ENCODE results near the gene TACR1. TPM values are rescaled to one million over a fixed set of nuclear protein-coding genes. Genes with fewer than 3 reads are reported as not detected.

Gene TACR1
- total RNA-seq, 3 donors from 2014 or later, result 1.3 to 5.9 (median 2.4) TPM

GRCh38 chr2:75003773-75004172 lies 195.5 kb downstream of the TACR1 start:
- Histone ChIP-seq H3K4me3 (no peak overlapping the region), H3K27me3 (no peaks in the 10 kb centered on the region), H3K9me3 (no peaks in the 10 kb centered on the region), H3K27ac (no peak overlapping the region), H3K36me3 (no peaks in the 10 kb centered on the region), H3K4me1 (no peaks in the 10 kb centered on the region)
- TF ChIP-seq POLR2A (IDR thresholded peaks at IDR 0.05), result no peak
- no peak for TF ChIP-seq CTCF (IDR thresholded peaks at IDR 0.05)
- TF ChIP-seq POLR2AphosphoS5 (IDR thresholded peaks at IDR 0.05), result no peak
- intact Hi-C loops (cut with DNase I; ENCODE audit: low total_unique reads), result no loop called here
- no peak for DNase-seq (ENCODE audit: low spot score in 2 of 2)

- H3K9me3 ChIP-seq, result no peaks in the 10 kb centered on the region
- no peak overlapping the region for H3K27ac ChIP-seq
- TF ChIP-seq POLR2A (IDR thresholded peaks at IDR 0.05), result no peak
- TF ChIP-seq CTCF (IDR thresholded peaks at IDR 0.05), result no peak
- no peaks in the 10 kb centered on the region for H3K36me3 ChIP-seq
- DNase-seq (ENCODE audit: low spot score in 2 of 2), result no peak
- intact Hi-C loops (cut with DNase I; ENCODE audit: low total_unique reads), result no loop called here
- no peak overlapping the region for H3K4me3 ChIP-seq
- no peaks in the 10 kb centered on the region for H3K27me3 ChIP-seq
- H3K4me1 ChIP-seq, result no peaks in the 10 kb centered on the region
Measured at GRCh38 chr2:75003276-75003675, 196.0 kb downstream of the TACR1 start.

GRCh38 chr2:75002007-75002406 lies 197.3 kb downstream of the TACR1 start:
- Histone ChIP-seq H3K9me3 (no peaks in the 10 kb centered on the region), H3K27me3 (no peaks in the 10 kb centered on the region), H3K27ac (no peak overlapping the region), H3K4me3 (no peak overlapping the region), H3K36me3 (no peaks in the 10 kb centered on the region), H3K4me1 (no peaks in the 10 kb centered on the region)
- DNase-seq (ENCODE audit: low spot score in 2 of 2), result no peak
- TF ChIP-seq POLR2AphosphoS5 (IDR thresholded peaks at IDR 0.05) (no peak), POLR2A (IDR thresholded peaks at IDR 0.05) (no peak)
- intact Hi-C loops (cut with DNase I; ENCODE audit: low total_unique reads), result no loop called here

- Histone ChIP-seq H3K27me3 (no peaks in the 10 kb centered on the region), H3K4me3 (no peak overlapping the region), H3K36me3 (no peaks in the 10 kb centered on the region), H3K9me3 (no peaks in the 10 kb centered on the region), H3K27ac (no peak overlapping the region), H3K4me1 (no peaks in the 10 kb centered on the region)
- intact Hi-C loops (cut with DNase I; ENCODE audit: low total_unique reads), result no loop called here
- TF ChIP-seq POLR2A (IDR thresholded peaks at IDR 0.05) (no peak), POLR2AphosphoS5 (IDR thresholded peaks at IDR 0.05) (no peak), CTCF (IDR thresholded peaks at IDR 0.05) (no peak)
- DNase-seq (ENCODE audit: low spot score in 2 of 2), result no peak
Measured at GRCh38 chr2:74999468-74999867, 199.9 kb downstream of the TACR1 start.

Other genes with a start within 250 kb of the TACR1 start
- gene POLE4, start 240.9 kb downstream of the TACR1 start, total RNA-seq, result 10 to 100 TPM; 31.9 to 46.5 (median 37.1) TPM

All from breast epithelium (tissue), 4 donors.